ENCODE data around the gene CTIF. TPM values are rescaled to one million over a fixed set of nuclear protein-coding genes. Genes with fewer than 3 reads are reported as not detected.

CTIF gene
- polyA plus RNA-seq, 4 donors: 8.1 to 22.6 (median 11.3) TPM

GRCh38 chr18:48742304-48742703 is 203.5 kb downstream of the CTIF start:
- FAIRE-seq: no peak
- no peak overlapping the region for H3K27ac ChIP-seq (ENCODE audit: low read depth in 1 of 3, low read length in 2 of 3)
- no peaks in the 10 kb centered on the region for H3K9me3 ChIP-seq (ENCODE audit: control insufficient read depth in 2 of 2, insufficient read depth in 1 of 2, low read depth in 1 of 2, low read length in 1 of 2)
- H3K4me3 ChIP-seq (ENCODE audit: low read depth in 1 of 3, low read length in 3 of 3): no peak overlapping the region
- H3K27me3 ChIP-seq (ENCODE audit: control insufficient read depth in 3 of 3, insufficient read depth in 3 of 3, low read length in 3 of 3): no peaks in the 10 kb centered on the region
- no peaks in the 10 kb centered on the region for H3K4me1 ChIP-seq (ENCODE audit: control insufficient read depth in 3 of 3, insufficient read depth in 2 of 3, low read depth in 1 of 3, low read length in 2 of 3)
- no peak for DNase-seq
- WGBS, 3 donors: 85 to 89% (median 89%) methylated on average over 9 of the region's 9 CpGs
- H3K36me3 ChIP-seq (ENCODE audit: control insufficient read depth in 3 of 3, insufficient read depth in 2 of 3, low read depth in 1 of 3, low read length in 3 of 3): peaks cover 0 to 16% (median 0%) of the 10 kb centered on the region in 3 donors

GRCh38 chr18:48742706-48743475 is 204.1 kb downstream of the CTIF start:
- FAIRE-seq (no peak), DNase-seq (no peak)
- no peaks in the 10 kb centered on the region for H3K4me1 ChIP-seq (ENCODE audit: control insufficient read depth in 3 of 3, insufficient read depth in 2 of 3, low read depth in 1 of 3, low read length in 2 of 3)
- WGBS, 3 donors: 66 to 86% (median 81%) methylated on average over 11 of the region's 11 CpGs
- no peak overlapping the region for H3K27ac ChIP-seq (ENCODE audit: low read depth in 1 of 3, low read length in 2 of 3)
- H3K27me3 ChIP-seq (ENCODE audit: control insufficient read depth in 3 of 3, insufficient read depth in 3 of 3, low read length in 3 of 3): no peaks in the 10 kb centered on the region
- H3K36me3 ChIP-seq (ENCODE audit: control insufficient read depth in 3 of 3, insufficient read depth in 2 of 3, low read depth in 1 of 3, low read length in 3 of 3): peaks cover 0 to 15% (median 0%) of the 10 kb centered on the region in 3 donors
- H3K9me3 ChIP-seq (ENCODE audit: control insufficient read depth in 2 of 2, insufficient read depth in 1 of 2, low read depth in 1 of 2, low read length in 1 of 2): no peaks in the 10 kb centered on the region
- H3K4me3 ChIP-seq (ENCODE audit: low read depth in 1 of 3, low read length in 3 of 3): no peak overlapping the region

GRCh38 chr18:48743886-48744285 is 205.1 kb downstream of the CTIF start:
- no peak for FAIRE-seq

GRCh38 chr18:48745293-48745692 is 206.5 kb downstream of the CTIF start:
- H3K9me3 ChIP-seq (ENCODE audit: control insufficient read depth in 2 of 2, insufficient read depth in 1 of 2, low read depth in 1 of 2, low read length in 1 of 2): no peaks in the 10 kb centered on the region
- peaks cover 0 to 8% (median 0%) of the 10 kb centered on the region in 3 donors for H3K36me3 ChIP-seq (ENCODE audit: control insufficient read depth in 3 of 3, insufficient read depth in 2 of 3, low read depth in 1 of 3, low read length in 3 of 3)
- H3K4me1 ChIP-seq (ENCODE audit: control insufficient read depth in 3 of 3, insufficient read depth in 2 of 3, low read depth in 1 of 3, low read length in 2 of 3): no peaks in the 10 kb centered on the region
- no peak overlapping the region for H3K27ac ChIP-seq (ENCODE audit: low read depth in 1 of 3, low read length in 2 of 3)
- WGBS, 3 donors: 83 to 95% (median 93%) methylated on average over 3 of the region's 3 CpGs
- DNase-seq (no peak), FAIRE-seq (no peak)
- H3K4me3 ChIP-seq (ENCODE audit: low read depth in 1 of 3, low read length in 3 of 3): no peak overlapping the region
- no peaks in the 10 kb centered on the region for H3K27me3 ChIP-seq (ENCODE audit: control insufficient read depth in 3 of 3, insufficient read depth in 3 of 3, low read length in 3 of 3)

More at GRCh38 chr18:48743886-48744285, 205.1 kb downstream of the CTIF start:
- H3K9me3 ChIP-seq (ENCODE audit: control insufficient read depth in 2 of 2, insufficient read depth in 1 of 2, low read depth in 1 of 2, low read length in 1 of 2): no peaks in the 10 kb centered on the region
- H3K27me3 ChIP-seq (ENCODE audit: control insufficient read depth in 3 of 3, insufficient read depth in 3 of 3, low read length in 3 of 3): no peaks in the 10 kb centered on the region
- H3K4me1 ChIP-seq (ENCODE audit: control insufficient read depth in 3 of 3, insufficient read depth in 2 of 3, low read depth in 1 of 3, low read length in 2 of 3): no peaks in the 10 kb centered on the region
- no peak overlapping the region for H3K27ac ChIP-seq (ENCODE audit: low read depth in 1 of 3, low read length in 2 of 3)
- peaks cover 0 to 8% (median 0%) of the 10 kb centered on the region in 3 donors for H3K36me3 ChIP-seq (ENCODE audit: control insufficient read depth in 3 of 3, insufficient read depth in 2 of 3, low read depth in 1 of 3, low read length in 3 of 3)
- WGBS, 3 donors: 81 to 95% (median 94%) methylated on average over 4 of the region's 4 CpGs
- no peak for DNase-seq
- H3K4me3 ChIP-seq (ENCODE audit: low read depth in 1 of 3, low read length in 3 of 3): no peak overlapping the region

GRCh38 chr18:48749768-48750167 is 210.9 kb downstream of the CTIF start:
- H3K4me3 ChIP-seq (ENCODE audit: low read depth in 1 of 3, low read length in 3 of 3): no peak overlapping the region
- H3K27ac ChIP-seq (ENCODE audit: low read depth in 1 of 3, low read length in 2 of 3): no peak overlapping the region
- 78 to 86% (median 84%) methylated on average over 13 of the region's 13 CpGs for WGBS, 3 donors
- peaks cover 0 to 16% (median 0%) of the 10 kb centered on the region in 3 donors for H3K36me3 ChIP-seq (ENCODE audit: control insufficient read depth in 3 of 3, insufficient read depth in 2 of 3, low read depth in 1 of 3, low read length in 3 of 3)
- H3K9me3 ChIP-seq (ENCODE audit: control insufficient read depth in 2 of 2, insufficient read depth in 1 of 2, low read depth in 1 of 2, low read length in 1 of 2): no peaks in the 10 kb centered on the region
- H3K27me3 ChIP-seq (ENCODE audit: control insufficient read depth in 3 of 3, insufficient read depth in 3 of 3, low read length in 3 of 3): no peaks in the 10 kb centered on the region
- no peaks in the 10 kb centered on the region for H3K4me1 ChIP-seq (ENCODE audit: control insufficient read depth in 3 of 3, insufficient read depth in 2 of 3, low read depth in 1 of 3, low read length in 2 of 3)
- no peak for DNase-seq
- no peak for FAIRE-seq

- Histone ChIP-seq H3K27me3 (ENCODE audit: control insufficient read depth in 3 of 3, insufficient read depth in 3 of 3, low read length in 3 of 3) (no peaks in the 10 kb centered on the region), H3K9me3 (ENCODE audit: control insufficient read depth in 2 of 2, insufficient read depth in 1 of 2, low read depth in 1 of 2, low read length in 1 of 2) (no peaks in the 10 kb centered on the region), H3K4me3 (ENCODE audit: low read depth in 1 of 3, low read length in 3 of 3) (no peak overlapping the region), H3K27ac (ENCODE audit: low read depth in 1 of 3, low read length in 2 of 3) (no peak overlapping the region), H3K36me3 (ENCODE audit: control insufficient read depth in 3 of 3, insufficient read depth in 2 of 3, low read depth in 1 of 3, low read length in 3 of 3) (peaks cover 0 to 14% (median 0%) of the 10 kb centered on the region in 3 donors), H3K4me1 (ENCODE audit: control insufficient read depth in 3 of 3, insufficient read depth in 2 of 3, low read depth in 1 of 3, low read length in 2 of 3) (no peaks in the 10 kb centered on the region)
- WGBS, 3 donors: 76 to 89% (median 77%) methylated on average over 11 of the region's 11 CpGs
- FAIRE-seq: no peak
- DNase-seq: no peak
Measured at GRCh38 chr18:48750485-48751175, 211.8 kb downstream of the CTIF start.

- H3K36me3 ChIP-seq (ENCODE audit: control insufficient read depth in 3 of 3, insufficient read depth in 2 of 3, low read depth in 1 of 3, low read length in 3 of 3): peaks cover 0 to 7% (median 0%) of the 10 kb centered on the region in 3 donors
- H3K27ac ChIP-seq (ENCODE audit: low read depth in 1 of 3, low read length in 2 of 3): no peak overlapping the region
- H3K4me3 ChIP-seq (ENCODE audit: low read depth in 1 of 3, low read length in 3 of 3): no peak overlapping the region
- H3K9me3 ChIP-seq (ENCODE audit: control insufficient read depth in 2 of 2, insufficient read depth in 1 of 2, low read depth in 1 of 2, low read length in 1 of 2): peaks cover 0 to 5% of the 10 kb centered on the region in 2 donors
- 86 to 95% (median 90%) methylated on average over 8 of the region's 8 CpGs for WGBS, 3 donors
- DNase-seq (no peak), FAIRE-seq (no peak)
- H3K27me3 ChIP-seq (ENCODE audit: control insufficient read depth in 3 of 3, insufficient read depth in 3 of 3, low read length in 3 of 3): no peaks in the 10 kb centered on the region
- H3K4me1 ChIP-seq (ENCODE audit: control insufficient read depth in 3 of 3, insufficient read depth in 2 of 3, low read depth in 1 of 3, low read length in 2 of 3): no peaks in the 10 kb centered on the region
Measured at GRCh38 chr18:48751727-48752468, 213.1 kb downstream of the CTIF start.

- H3K27ac ChIP-seq (ENCODE audit: low read depth in 1 of 3, low read length in 2 of 3): no peak overlapping the region
- WGBS, 3 donors: 92 to 97% (median 95%) methylated on average over 8 of the region's 8 CpGs
- no peaks in the 10 kb centered on the region for H3K4me1 ChIP-seq (ENCODE audit: control insufficient read depth in 3 of 3, insufficient read depth in 2 of 3, low read depth in 1 of 3, low read length in 2 of 3)
- H3K4me3 ChIP-seq (ENCODE audit: low read depth in 1 of 3, low read length in 3 of 3): no peak overlapping the region
- peaks cover 0 to 7% of the 10 kb centered on the region in 2 donors for H3K9me3 ChIP-seq (ENCODE audit: control insufficient read depth in 2 of 2, insufficient read depth in 1 of 2, low read depth in 1 of 2, low read length in 1 of 2)
- DNase-seq (no peak), FAIRE-seq (no peak)
- H3K27me3 ChIP-seq (ENCODE audit: control insufficient read depth in 3 of 3, insufficient read depth in 3 of 3, low read length in 3 of 3): no peaks in the 10 kb centered on the region
- H3K36me3 ChIP-seq (ENCODE audit: control insufficient read depth in 3 of 3, insufficient read depth in 2 of 3, low read depth in 1 of 3, low read length in 3 of 3): peaks cover 0 to 7% (median 0%) of the 10 kb centered on the region in 3 donors
Measured at GRCh38 chr18:48752478-48752877, 213.6 kb downstream of the CTIF start.

All from small intestine (tissue), 7 donors.